Activated naive CD8-positive, alpha-beta T cell (primary cell): ENCODE results near the gene RBM47.
A peak's percentile ranks its signal among the peaks of the same experiment; 100 is the strongest.
"Not testable (repeated sequence)": the region's sequence is repeated elsewhere in the genome, so short reads cannot be mapped to it uniquely, and the experiment has no call there.

Experiments used
- H3K27ac Mint-ChIP-seq: one replicate; pipeline ENCODE4 v1.8.0; 2021; ENCODE audit warnings: mixed read lengths
- H3K27me3 Mint-ChIP-seq: one replicate; pipeline ENCODE4 v1.8.0; 2021; ENCODE audit warnings: mixed read lengths
- H3K36me3 Mint-ChIP-seq: one replicate; pipeline ENCODE4 v1.8.0; 2021; ENCODE audit warnings: mixed read lengths
- H3K4me1 Mint-ChIP-seq: one replicate; pipeline ENCODE4 v1.8.0; 2021; ENCODE audit warnings: low read depth, mixed read lengths
- H3K4me3 Mint-ChIP-seq: one replicate; pipeline ENCODE4 v1.8.0; 2021; ENCODE audit warnings: mild to moderate bottlenecking, mixed read lengths
- H3K9me3 Mint-ChIP-seq: one replicate; pipeline ENCODE4 v1.8.0; 2021; ENCODE audit warnings: low read depth, mixed read lengths

Gene RBM47

GRCh38 chr4:40521957-40522356 is 107.7 kb downstream of the RBM47 start:
- Mint-ChIP-seq H3K27ac (no peak overlapping the region), H3K27me3 (no peaks in the 10 kb centered on the region)

GRCh38 chr4:40520533-40520932 is 109.1 kb downstream of the RBM47 start:
- H3K9me3 Mint-ChIP-seq: no peaks in the 10 kb centered on the region
- H3K27ac Mint-ChIP-seq: no peak overlapping the region
- H3K27me3 Mint-ChIP-seq: no peaks in the 10 kb centered on the region
- no peak overlapping the region for H3K4me3 Mint-ChIP-seq
- H3K36me3 Mint-ChIP-seq: no peaks in the 10 kb centered on the region
- peaks cover 3% of the 10 kb centered on the region for H3K4me1 Mint-ChIP-seq

More at GRCh38 chr4:40521957-40522356, 107.7 kb downstream of the RBM47 start:
- H3K36me3 Mint-ChIP-seq: no peaks in the 10 kb centered on the region
- H3K4me1 Mint-ChIP-seq: no peaks in the 10 kb centered on the region
- no peaks in the 10 kb centered on the region for H3K9me3 Mint-ChIP-seq
- H3K4me3 Mint-ChIP-seq: no peak overlapping the region

GRCh38 chr4:40517081-40517480 is 112.6 kb downstream of the RBM47 start:
- H3K4me3 Mint-ChIP-seq: not testable (repeated sequence)

GRCh38 chr4:40516651-40517050 is 113.0 kb downstream of the RBM47 start:
- Mint-ChIP-seq H3K27me3 (no peaks in the 10 kb centered on the region), H3K4me1 (peaks cover 10% of the 10 kb centered on the region), H3K9me3 (no peaks in the 10 kb centered on the region), H3K4me3 (no peak overlapping the region), H3K27ac (no peak overlapping the region), H3K36me3 (no peaks in the 10 kb centered on the region)

More at GRCh38 chr4:40517081-40517480, 112.6 kb downstream of the RBM47 start:
- H3K9me3 Mint-ChIP-seq, H3K27ac Mint-ChIP-seq, H3K27me3 Mint-ChIP-seq, H3K36me3 Mint-ChIP-seq: not testable (repeated sequence)
- H3K4me1 Mint-ChIP-seq: peaks cover 10% of the 10 kb centered on the region

GRCh38 chr4:40515398-40516293 is 114.0 kb downstream of the RBM47 start:
- Mint-ChIP-seq H3K4me1 (peaks cover 10% of the 10 kb centered on the region), H3K27ac (no peak overlapping the region), H3K4me3 (no peak overlapping the region), H3K27me3 (no peaks in the 10 kb centered on the region), H3K9me3 (no peaks in the 10 kb centered on the region), H3K36me3 (peaks cover 2% of the 10 kb centered on the region)

GRCh38 chr4:40515037-40515397 is 114.6 kb downstream of the RBM47 start:
- H3K27me3 Mint-ChIP-seq: no peaks in the 10 kb centered on the region
- peaks cover 2% of the 10 kb centered on the region for H3K36me3 Mint-ChIP-seq
- H3K27ac Mint-ChIP-seq: no peak overlapping the region
- H3K4me3 Mint-ChIP-seq: no peak overlapping the region
- peaks cover 10% of the 10 kb centered on the region for H3K4me1 Mint-ChIP-seq
- no peaks in the 10 kb centered on the region for H3K9me3 Mint-ChIP-seq

- H3K4me1 Mint-ChIP-seq: peaks cover 10% of the 10 kb centered on the region
- no peak overlapping the region for H3K27ac Mint-ChIP-seq
- no peak overlapping the region for H3K4me3 Mint-ChIP-seq
- no peaks in the 10 kb centered on the region for H3K9me3 Mint-ChIP-seq
- no peaks in the 10 kb centered on the region for H3K27me3 Mint-ChIP-seq
- peaks cover 2% of the 10 kb centered on the region for H3K36me3 Mint-ChIP-seq
These were observed 115.1 kb downstream of the RBM47 start for GRCh38 chr4:40514497-40514951.

- Mint-ChIP-seq H3K9me3 (no peaks in the 10 kb centered on the region), H3K4me3 (no peak overlapping the region), H3K36me3 (peaks cover 2% of the 10 kb centered on the region)
These were observed 118.5 kb downstream of the RBM47 start for GRCh38 chr4:40511036-40511614.

GRCh38 chr4:40507977-40508376 is 121.7 kb downstream of the RBM47 start:
- Mint-ChIP-seq H3K4me1 (peaks cover 11% of the 10 kb centered on the region), H3K36me3 (peaks cover 2% of the 10 kb centered on the region), H3K4me3 (no peak overlapping the region), H3K9me3 (no peaks in the 10 kb centered on the region), H3K27me3 (no peaks in the 10 kb centered on the region), H3K27ac (no peak overlapping the region)

More at GRCh38 chr4:40511036-40511614, 118.5 kb downstream of the RBM47 start:
- H3K4me1 Mint-ChIP-seq: peaks cover 10% of the 10 kb centered on the region
- no peak overlapping the region for H3K27ac Mint-ChIP-seq
- H3K27me3 Mint-ChIP-seq: no peaks in the 10 kb centered on the region

GRCh38 chr4:40506492-40506891 is 123.2 kb downstream of the RBM47 start:
- H3K4me1 Mint-ChIP-seq: peaks cover 22% of the 10 kb centered on the region

GRCh38 chr4:40506066-40506465 is 123.6 kb downstream of the RBM47 start:
- Mint-ChIP-seq H3K36me3 (no peaks in the 10 kb centered on the region), H3K4me1 (peaks cover 22% of the 10 kb centered on the region), H3K9me3 (no peaks in the 10 kb centered on the region), H3K27me3 (no peaks in the 10 kb centered on the region), H3K27ac (no peak overlapping the region), H3K4me3 (no peak overlapping the region)

More at GRCh38 chr4:40506492-40506891, 123.2 kb downstream of the RBM47 start:
- Mint-ChIP-seq H3K27ac (no peak overlapping the region), H3K36me3 (peaks cover 1% of the 10 kb centered on the region), H3K27me3 (no peaks in the 10 kb centered on the region), H3K9me3 (no peaks in the 10 kb centered on the region), H3K4me3 (no peak overlapping the region)

GRCh38 chr4:40502934-40503333 is 126.7 kb downstream of the RBM47 start:
- H3K36me3 Mint-ChIP-seq: no peaks in the 10 kb centered on the region
- H3K27ac Mint-ChIP-seq: peak overlapping the region; percentile 88
- H3K27me3 Mint-ChIP-seq: no peaks in the 10 kb centered on the region
- H3K4me1 Mint-ChIP-seq: peaks cover 22% of the 10 kb centered on the region
- H3K4me3 Mint-ChIP-seq: peak overlapping the region; percentile 71
- H3K9me3 Mint-ChIP-seq: no peaks in the 10 kb centered on the region

GRCh38 chr4:40502220-40502619 is 127.4 kb downstream of the RBM47 start:
- no peaks in the 10 kb centered on the region for H3K27me3 Mint-ChIP-seq
- peaks cover 22% of the 10 kb centered on the region for H3K4me1 Mint-ChIP-seq
- H3K27ac Mint-ChIP-seq: peak overlapping the region; percentile 66
- H3K4me3 Mint-ChIP-seq: peak overlapping the region; percentile 1
- H3K36me3 Mint-ChIP-seq: no peaks in the 10 kb centered on the region
- H3K9me3 Mint-ChIP-seq: no peaks in the 10 kb centered on the region

GRCh38 chr4:40500781-40501180 is 128.9 kb downstream of the RBM47 start:
- Mint-ChIP-seq H3K9me3 (no peaks in the 10 kb centered on the region), H3K36me3 (no peaks in the 10 kb centered on the region), H3K4me3 (no peak overlapping the region), H3K4me1 (peaks cover 22% of the 10 kb centered on the region), H3K27me3 (no peaks in the 10 kb centered on the region), H3K27ac (no peak overlapping the region)

- H3K27ac Mint-ChIP-seq: no peak overlapping the region
- H3K36me3 Mint-ChIP-seq: no peaks in the 10 kb centered on the region
- H3K4me1 Mint-ChIP-seq: no peaks in the 10 kb centered on the region
These were observed 136.5 kb downstream of the RBM47 start for GRCh38 chr4:40493160-40493559.

More at GRCh38 chr4:40493160-40493559, 136.5 kb downstream of the RBM47 start:
- Mint-ChIP-seq H3K9me3 (no peaks in the 10 kb centered on the region), H3K4me3 (no peak overlapping the region), H3K27me3 (no peaks in the 10 kb centered on the region)
